Panc1 (cell line): ENCODE results near the gene LRR1.

Experiments used
- POLR2AphosphoS5 ChIP-seq: IDR thresholded peaks from 2 replicates; pipeline ENCODE4 v1.6.1; 2012; ENCODE audit warnings: mild to moderate bottlenecking, low read depth, low read length, moderate library complexity
- TF ChIP-seq, protein P1 (sequence below): fragments of 450-650 bp; IDR thresholded peaks from 2 replicates; pipeline ENCODE4 v1.5.1; 2017; ENCODE audit warnings: mild to moderate bottlenecking
- TF ChIP-seq, protein P2 (sequence below), 2 experiments: IDR thresholded peaks; 2 replicates each; pipeline ENCODE4 v1.6.1; 2011 to 2012; ENCODE audit warnings: low read depth in 2 of 2, control low read depth in 1 of 2, low read length in 1 of 2, mild to moderate bottlenecking in 1 of 2, moderate library complexity in 1 of 2; ENCODE audit not compliant: insufficient read depth in 1 of 2

GRCh38 chr14:49623941-49624839 lies 25.4 kb downstream of the LRR1 start:
- TF ChIP-seq, protein P1, sequence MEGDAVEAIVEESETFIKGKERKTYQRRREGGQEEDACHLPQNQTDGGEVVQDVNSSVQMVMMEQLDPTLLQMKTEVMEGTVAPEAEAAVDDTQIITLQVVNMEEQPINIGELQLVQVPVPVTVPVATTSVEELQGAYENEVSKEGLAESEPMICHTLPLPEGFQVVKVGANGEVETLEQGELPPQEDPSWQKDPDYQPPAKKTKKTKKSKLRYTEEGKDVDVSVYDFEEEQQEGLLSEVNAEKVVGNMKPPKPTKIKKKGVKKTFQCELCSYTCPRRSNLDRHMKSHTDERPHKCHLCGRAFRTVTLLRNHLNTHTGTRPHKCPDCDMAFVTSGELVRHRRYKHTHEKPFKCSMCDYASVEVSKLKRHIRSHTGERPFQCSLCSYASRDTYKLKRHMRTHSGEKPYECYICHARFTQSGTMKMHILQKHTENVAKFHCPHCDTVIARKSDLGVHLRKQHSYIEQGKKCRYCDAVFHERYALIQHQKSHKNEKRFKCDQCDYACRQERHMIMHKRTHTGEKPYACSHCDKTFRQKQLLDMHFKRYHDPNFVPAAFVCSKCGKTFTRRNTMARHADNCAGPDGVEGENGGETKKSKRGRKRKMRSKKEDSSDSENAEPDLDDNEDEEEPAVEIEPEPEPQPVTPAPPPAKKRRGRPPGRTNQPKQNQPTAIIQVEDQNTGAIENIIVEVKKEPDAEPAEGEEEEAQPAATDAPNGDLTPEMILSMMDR: no peak
- no peak for TF ChIP-seq POLR2AphosphoS5
- TF ChIP-seq, protein P2, sequence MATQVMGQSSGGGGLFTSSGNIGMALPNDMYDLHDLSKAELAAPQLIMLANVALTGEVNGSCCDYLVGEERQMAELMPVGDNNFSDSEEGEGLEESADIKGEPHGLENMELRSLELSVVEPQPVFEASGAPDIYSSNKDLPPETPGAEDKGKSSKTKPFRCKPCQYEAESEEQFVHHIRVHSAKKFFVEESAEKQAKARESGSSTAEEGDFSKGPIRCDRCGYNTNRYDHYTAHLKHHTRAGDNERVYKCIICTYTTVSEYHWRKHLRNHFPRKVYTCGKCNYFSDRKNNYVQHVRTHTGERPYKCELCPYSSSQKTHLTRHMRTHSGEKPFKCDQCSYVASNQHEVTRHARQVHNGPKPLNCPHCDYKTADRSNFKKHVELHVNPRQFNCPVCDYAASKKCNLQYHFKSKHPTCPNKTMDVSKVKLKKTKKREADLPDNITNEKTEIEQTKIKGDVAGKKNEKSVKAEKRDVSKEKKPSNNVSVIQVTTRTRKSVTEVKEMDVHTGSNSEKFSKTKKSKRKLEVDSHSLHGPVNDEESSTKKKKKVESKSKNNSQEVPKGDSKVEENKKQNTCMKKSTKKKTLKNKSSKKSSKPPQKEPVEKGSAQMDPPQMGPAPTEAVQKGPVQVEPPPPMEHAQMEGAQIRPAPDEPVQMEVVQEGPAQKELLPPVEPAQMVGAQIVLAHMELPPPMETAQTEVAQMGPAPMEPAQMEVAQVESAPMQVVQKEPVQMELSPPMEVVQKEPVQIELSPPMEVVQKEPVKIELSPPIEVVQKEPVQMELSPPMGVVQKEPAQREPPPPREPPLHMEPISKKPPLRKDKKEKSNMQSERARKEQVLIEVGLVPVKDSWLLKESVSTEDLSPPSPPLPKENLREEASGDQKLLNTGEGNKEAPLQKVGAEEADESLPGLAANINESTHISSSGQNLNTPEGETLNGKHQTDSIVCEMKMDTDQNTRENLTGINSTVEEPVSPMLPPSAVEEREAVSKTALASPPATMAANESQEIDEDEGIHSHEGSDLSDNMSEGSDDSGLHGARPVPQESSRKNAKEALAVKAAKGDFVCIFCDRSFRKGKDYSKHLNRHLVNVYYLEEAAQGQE (IDR thresholded peaks at IDR 0.05; ENCODE audit: insufficient read depth in 1 of 2, low read depth in 2 of 2, low read length in 1 of 2): no peak
